ENCODE data around the gene MBL2.

MBL2 gene

DNA sequence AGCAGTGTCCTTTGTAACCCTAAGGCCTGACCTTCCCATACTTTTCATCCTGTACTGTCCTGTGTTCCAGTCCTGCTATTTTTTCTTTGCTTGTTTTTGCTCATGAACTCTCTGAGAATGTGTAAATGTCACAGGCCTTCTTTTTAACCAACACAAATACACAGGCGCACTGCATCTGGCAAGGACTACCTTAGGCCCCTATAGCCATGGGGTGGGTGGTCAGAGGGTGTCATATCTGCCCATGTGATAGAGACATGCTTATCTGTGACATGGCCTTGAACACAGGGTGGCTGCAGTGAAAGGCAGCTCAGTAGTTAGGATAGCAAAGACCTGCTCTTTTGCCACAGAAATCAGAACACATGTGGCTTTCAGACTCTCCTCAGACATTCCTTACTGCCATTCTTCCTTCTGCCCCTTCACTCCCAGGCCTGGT is 3.9 kb upstream of the MBL2 start:
- TF ChIP-seq, protein P1, sequence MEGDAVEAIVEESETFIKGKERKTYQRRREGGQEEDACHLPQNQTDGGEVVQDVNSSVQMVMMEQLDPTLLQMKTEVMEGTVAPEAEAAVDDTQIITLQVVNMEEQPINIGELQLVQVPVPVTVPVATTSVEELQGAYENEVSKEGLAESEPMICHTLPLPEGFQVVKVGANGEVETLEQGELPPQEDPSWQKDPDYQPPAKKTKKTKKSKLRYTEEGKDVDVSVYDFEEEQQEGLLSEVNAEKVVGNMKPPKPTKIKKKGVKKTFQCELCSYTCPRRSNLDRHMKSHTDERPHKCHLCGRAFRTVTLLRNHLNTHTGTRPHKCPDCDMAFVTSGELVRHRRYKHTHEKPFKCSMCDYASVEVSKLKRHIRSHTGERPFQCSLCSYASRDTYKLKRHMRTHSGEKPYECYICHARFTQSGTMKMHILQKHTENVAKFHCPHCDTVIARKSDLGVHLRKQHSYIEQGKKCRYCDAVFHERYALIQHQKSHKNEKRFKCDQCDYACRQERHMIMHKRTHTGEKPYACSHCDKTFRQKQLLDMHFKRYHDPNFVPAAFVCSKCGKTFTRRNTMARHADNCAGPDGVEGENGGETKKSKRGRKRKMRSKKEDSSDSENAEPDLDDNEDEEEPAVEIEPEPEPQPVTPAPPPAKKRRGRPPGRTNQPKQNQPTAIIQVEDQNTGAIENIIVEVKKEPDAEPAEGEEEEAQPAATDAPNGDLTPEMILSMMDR (IDR thresholded peaks at IDR 0.05; ENCODE audit: low read depth, low read length, missing control alignments): no peak
- in situ Hi-C loops (cut with HindIII; ENCODE audit: low pct_ligation_motif_present, low sequenced_read_pairs): no loop called here
- no peak for DNase-seq
- Histone ChIP-seq H3K27me3 (replicated peaks) (peaks cover 2% of the 10 kb centered on the region), H3K27ac (no peak overlapping the region), H3K36me3 (replicated peaks) (no peaks in the 10 kb centered on the region), H3K4me3 (ENCODE audit: low read depth, low read length) (no peak overlapping the region)

DNA sequence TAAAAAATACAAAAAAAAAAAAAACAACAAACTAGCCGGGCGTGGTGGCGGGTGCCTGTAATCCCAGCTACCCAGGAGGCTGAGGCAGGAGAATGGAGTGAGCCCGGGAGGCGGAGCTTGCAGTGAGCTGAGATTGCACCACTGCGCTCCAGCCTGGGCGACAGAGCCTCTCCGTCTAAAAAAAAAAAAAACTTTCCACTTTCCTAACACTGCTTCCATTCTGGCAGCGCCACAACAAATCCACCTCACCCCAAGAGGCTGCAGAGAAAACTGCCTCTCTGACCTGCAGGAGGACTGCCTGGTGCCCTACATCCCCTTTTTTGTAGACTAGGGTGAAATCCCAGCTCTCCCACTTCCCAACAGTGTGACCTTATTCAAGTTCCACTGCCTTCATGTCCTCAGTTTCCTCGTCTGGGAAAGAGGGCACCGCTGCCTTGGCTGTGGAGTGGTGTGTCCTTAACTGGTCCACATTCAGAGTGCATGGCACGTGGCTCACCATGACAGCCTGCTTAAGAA is 2.6 kb upstream of the MBL2 start:
- Histone ChIP-seq H3K4me3 (ENCODE audit: low read depth, low read length) (no peak overlapping the region), H3K27me3 (replicated peaks) (peaks cover 2% of the 10 kb centered on the region), H3K27ac (no peak overlapping the region), H3K36me3 (replicated peaks) (no peaks in the 10 kb centered on the region)
- in situ Hi-C loops (cut with HindIII; ENCODE audit: low pct_ligation_motif_present, low sequenced_read_pairs): no loop called here
- TF ChIP-seq, protein P1 (IDR thresholded peaks at IDR 0.05; ENCODE audit: low read depth, low read length, missing control alignments): no peak
- no peak for DNase-seq

DNA sequence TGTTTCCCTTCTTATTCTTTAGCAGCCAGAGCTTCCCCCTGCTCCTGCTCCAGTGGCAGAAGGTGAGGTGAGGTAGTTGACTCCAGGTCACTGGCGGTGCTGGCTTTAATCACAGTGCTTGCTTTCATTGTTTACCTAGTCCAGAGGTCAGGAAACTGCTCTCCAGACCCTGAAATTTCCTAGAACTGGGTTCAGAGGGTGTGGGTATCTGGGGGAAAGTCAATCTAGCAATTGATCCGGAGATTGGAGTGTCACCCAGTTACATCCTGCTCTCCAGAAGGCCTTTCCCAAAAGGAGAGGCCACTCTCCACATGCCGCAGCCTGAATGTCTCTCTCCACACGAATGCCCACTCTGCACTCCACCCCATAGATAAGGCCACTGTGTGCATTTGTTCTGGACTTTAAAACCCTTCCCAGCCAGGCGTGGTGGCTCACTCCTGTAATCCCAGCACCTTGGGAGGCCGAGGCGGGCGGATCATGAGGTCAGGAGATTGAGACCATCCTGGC is 2.1 kb upstream of the MBL2 start:
- no peak overlapping the region for H3K27ac ChIP-seq
- peaks cover 2% of the 10 kb centered on the region for H3K27me3 ChIP-seq (replicated peaks)
- H3K36me3 ChIP-seq (replicated peaks): no peaks in the 10 kb centered on the region
- TF ChIP-seq, protein P1 (IDR thresholded peaks at IDR 0.05; ENCODE audit: low read depth, low read length, missing control alignments): no peak
- H3K4me3 ChIP-seq (ENCODE audit: low read depth, low read length): no peak overlapping the region
- in situ Hi-C loops (cut with HindIII; ENCODE audit: low pct_ligation_motif_present, low sequenced_read_pairs): no loop called here
- no peak for DNase-seq

DNA sequence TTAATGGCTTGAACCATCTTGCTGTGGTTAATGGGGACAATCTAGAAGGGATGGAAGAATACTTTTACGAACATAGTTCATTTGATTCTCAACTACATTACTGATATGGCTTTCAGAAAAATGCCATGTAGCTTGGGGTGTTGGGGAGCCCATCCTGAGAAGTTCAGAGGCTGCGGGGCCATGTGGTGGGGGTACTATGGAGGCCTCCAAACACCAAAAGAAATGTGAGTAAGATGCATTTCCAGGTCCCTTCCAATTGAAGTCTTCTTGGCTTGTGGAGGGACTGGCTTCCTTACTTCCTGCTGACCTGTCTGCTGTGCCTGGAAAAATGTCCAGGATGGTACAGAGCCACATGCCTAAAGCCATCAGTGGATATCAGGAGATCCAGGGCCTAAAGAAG is 1.6 kb upstream of the MBL2 start:
- H3K4me3 ChIP-seq (ENCODE audit: low read depth, low read length): no peak overlapping the region
- DNase-seq: no peak
- no peaks in the 10 kb centered on the region for H3K36me3 ChIP-seq (replicated peaks)
- in situ Hi-C loops (cut with HindIII; ENCODE audit: low pct_ligation_motif_present, low sequenced_read_pairs): no loop called here
- peaks cover 2% of the 10 kb centered on the region for H3K27me3 ChIP-seq (replicated peaks)
- H3K27ac ChIP-seq: no peak overlapping the region
- TF ChIP-seq, protein P1 (IDR thresholded peaks at IDR 0.05; ENCODE audit: low read depth, low read length, missing control alignments): no peak

DNA sequence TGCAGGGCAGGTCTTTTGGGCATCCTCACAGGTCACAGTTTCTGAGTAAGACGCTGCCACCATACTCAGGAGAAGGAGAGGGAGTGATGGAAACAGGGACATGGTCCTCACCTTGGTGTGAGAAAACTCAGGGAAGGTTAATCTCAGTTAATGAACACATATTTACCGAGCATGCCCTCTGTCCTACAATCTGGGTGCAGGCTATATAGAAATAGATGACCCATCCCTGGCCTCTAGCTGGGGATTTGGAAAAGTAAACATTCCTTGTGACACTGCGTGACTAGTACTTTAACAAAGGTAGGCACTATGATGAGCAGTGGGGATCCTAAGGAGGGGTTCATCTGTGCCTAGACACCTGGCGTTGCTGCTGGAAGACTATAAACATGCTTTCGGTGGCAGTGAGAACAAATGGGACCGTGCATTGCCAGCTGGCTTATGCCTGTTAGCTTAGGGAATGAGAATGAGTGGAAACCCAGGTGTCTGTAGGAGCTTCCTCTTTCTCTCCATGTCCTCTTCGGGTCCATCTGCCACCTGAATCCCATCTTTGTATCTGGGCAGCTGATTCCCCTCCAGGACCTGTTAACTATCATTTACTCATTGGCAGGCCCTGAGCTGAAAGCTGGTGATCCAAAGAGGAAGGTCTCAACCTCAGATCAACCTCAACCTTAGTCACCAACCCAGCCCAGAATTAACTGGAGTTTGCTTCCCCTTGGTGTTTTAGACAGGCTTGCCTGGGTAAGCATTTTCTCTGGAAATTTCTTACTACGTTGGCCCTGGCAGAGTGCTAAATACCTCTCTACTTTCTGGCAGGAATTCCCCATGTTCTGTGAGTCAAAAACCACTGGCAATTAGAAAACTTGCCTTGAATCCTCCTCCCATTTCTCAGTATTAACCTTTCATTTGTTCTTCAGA is 794 bp downstream of the MBL2 start:
- DNase-seq: no peak
- no peaks in the 10 kb centered on the region for H3K27me3 ChIP-seq (replicated peaks)
- in situ Hi-C loops (cut with HindIII; ENCODE audit: low pct_ligation_motif_present, low sequenced_read_pairs): no loop called here

More for the DNA sequence above, 794 bp downstream of the MBL2 start:
- H3K27ac ChIP-seq: no peak overlapping the region
- H3K36me3 ChIP-seq (replicated peaks): no peaks in the 10 kb centered on the region
- H3K4me3 ChIP-seq (ENCODE audit: low read depth, low read length): no peak overlapping the region
- TF ChIP-seq, protein P1 (IDR thresholded peaks at IDR 0.05; ENCODE audit: low read depth, low read length, missing control alignments): no peak
